ENCODE data around the gene SH3PXD2B.

The SH3PXD2B gene

GRCh38 chr5:172497591-172498255 lies 43.4 kb upstream of the SH3PXD2B start:
- no peak for DNase-seq (ENCODE audit: low read depth)
- no peak for TF ChIP-seq CTCF (conservative IDR thresholded peaks at IDR 0.05; ENCODE audit: low read depth, low read length)
- H3K4me3 ChIP-seq (ENCODE audit: low read depth, low read length), result no peak overlapping the region

GRCh38 chr5:172496671-172497371 lies 42.5 kb upstream of the SH3PXD2B start:
- peak; percentile 5 for DNase-seq (ENCODE audit: low read depth)

GRCh38 chr5:172494630-172495505 lies 40.5 kb upstream of the SH3PXD2B start:
- DNase-seq (ENCODE audit: low read depth), result no peak
- TF ChIP-seq CTCF (conservative IDR thresholded peaks at IDR 0.05; ENCODE audit: low read depth, low read length), result no peak
- no peak overlapping the region for H3K4me3 ChIP-seq (ENCODE audit: low read depth, low read length)

More at GRCh38 chr5:172496671-172497371, 42.5 kb upstream of the SH3PXD2B start:
- no peak overlapping the region for H3K4me3 ChIP-seq (ENCODE audit: low read depth, low read length)
- TF ChIP-seq CTCF (conservative IDR thresholded peaks at IDR 0.05; ENCODE audit: low read depth, low read length), result no peak

GRCh38 chr5:172493906-172494305 lies 39.6 kb upstream of the SH3PXD2B start:
- DNase-seq (ENCODE audit: low read depth), result no peak
- no peak overlapping the region for H3K4me3 ChIP-seq (ENCODE audit: low read depth, low read length)
- TF ChIP-seq CTCF (conservative IDR thresholded peaks at IDR 0.05; ENCODE audit: low read depth, low read length), result no peak

- no peak for DNase-seq (ENCODE audit: low read depth)
- no peak overlapping the region for H3K4me3 ChIP-seq (ENCODE audit: low read depth, low read length)
- no peak for TF ChIP-seq CTCF (conservative IDR thresholded peaks at IDR 0.05; ENCODE audit: low read depth, low read length)
Measured at GRCh38 chr5:172493461-172493860, 39.1 kb upstream of the SH3PXD2B start.

GRCh38 chr5:172493002-172493401 lies 38.7 kb upstream of the SH3PXD2B start:
- no peak for TF ChIP-seq CTCF (conservative IDR thresholded peaks at IDR 0.05; ENCODE audit: low read depth, low read length)
- no peak overlapping the region for H3K4me3 ChIP-seq (ENCODE audit: low read depth, low read length)
- no peak for DNase-seq (ENCODE audit: low read depth)
